Measurements from ENCODE around the gene GALNT9.
"Not testable (repeated sequence)": the region's sequence is repeated elsewhere in the genome, so short reads cannot be mapped to it uniquely, and the experiment has no call there.

The GALNT9 gene

DNA sequence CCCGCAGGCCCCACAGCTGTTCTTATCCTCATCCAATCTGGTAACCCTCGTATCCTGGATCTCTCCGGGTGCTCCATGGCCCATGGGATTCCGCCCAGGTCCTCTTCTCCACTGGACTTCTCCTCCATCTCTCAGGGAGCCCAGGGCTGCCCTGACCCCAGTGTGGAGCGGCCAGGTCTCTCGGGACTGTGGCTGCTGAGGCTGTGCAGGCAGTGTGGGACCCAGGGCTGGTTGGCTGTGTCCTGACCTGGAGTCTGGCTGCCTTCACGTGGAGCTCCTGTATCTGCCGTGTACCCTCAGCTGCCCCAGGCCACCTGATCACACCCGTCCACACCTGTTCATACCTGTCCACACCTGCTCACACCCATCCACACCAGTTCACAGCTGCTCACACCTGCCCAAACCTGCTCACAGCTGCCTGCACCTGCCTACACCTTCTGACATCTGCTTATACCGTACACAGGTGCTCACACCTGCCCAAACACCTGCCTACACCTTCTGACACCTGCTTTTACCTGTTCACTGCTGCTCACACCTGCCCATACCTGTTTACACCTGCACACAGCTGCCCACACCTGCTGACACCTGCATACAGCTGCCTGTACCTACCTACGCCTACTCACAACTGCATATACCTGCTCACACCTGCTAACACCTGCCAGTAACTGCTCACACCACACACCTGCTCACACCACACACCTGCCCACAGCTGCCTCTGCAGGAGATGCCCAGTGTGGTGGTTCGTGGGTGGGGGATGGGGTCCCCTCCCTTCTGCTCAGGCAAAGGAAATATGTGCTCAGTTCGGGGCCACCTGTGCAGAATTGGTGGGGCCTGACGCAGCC lies 92.2 kb downstream of the GALNT9 start:
- DNase-seq (ENCODE audit: low read depth, low spot score): no peak

DNA sequence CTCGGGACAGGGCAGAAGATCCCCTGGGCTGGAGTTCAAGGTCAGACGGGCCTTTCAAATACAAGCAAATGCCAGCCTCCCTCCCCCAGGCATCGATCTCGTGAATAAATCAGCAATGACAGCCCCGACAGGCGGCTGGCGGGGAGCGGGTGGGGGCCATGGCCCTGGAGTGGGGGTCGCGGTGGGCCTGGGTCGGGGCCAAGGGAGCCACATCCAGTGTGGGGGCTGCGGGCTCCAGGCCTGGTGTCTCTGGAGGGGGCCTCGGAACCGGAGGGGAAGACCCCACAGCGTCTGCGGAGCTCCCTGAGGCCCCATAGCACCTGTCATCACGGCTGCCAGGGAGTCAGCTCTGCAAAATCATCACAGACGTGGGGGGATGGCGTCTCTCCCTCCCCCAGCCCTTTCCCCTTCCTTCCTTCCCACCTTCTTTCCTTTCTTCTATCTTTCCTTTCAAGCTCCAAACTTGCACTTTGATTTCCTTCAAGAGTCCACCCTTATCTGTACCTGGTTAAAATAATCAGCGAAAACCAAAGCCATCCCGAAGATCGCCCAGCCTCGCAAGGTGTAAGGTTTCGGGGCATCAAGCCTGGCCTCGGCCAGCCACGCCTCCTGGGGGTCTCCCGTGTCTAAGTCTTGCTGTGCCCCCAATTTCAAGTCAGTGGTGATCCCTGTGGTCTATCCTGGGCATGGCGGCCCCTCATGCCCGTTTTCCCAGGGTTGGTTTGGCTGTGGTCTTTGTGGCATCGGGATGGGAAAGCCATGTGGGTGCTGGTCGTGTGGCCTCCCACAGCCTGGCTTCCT lies 93.1 kb downstream of the GALNT9 start:
- no peak for DNase-seq (ENCODE audit: low read depth, low spot score)

DNA sequence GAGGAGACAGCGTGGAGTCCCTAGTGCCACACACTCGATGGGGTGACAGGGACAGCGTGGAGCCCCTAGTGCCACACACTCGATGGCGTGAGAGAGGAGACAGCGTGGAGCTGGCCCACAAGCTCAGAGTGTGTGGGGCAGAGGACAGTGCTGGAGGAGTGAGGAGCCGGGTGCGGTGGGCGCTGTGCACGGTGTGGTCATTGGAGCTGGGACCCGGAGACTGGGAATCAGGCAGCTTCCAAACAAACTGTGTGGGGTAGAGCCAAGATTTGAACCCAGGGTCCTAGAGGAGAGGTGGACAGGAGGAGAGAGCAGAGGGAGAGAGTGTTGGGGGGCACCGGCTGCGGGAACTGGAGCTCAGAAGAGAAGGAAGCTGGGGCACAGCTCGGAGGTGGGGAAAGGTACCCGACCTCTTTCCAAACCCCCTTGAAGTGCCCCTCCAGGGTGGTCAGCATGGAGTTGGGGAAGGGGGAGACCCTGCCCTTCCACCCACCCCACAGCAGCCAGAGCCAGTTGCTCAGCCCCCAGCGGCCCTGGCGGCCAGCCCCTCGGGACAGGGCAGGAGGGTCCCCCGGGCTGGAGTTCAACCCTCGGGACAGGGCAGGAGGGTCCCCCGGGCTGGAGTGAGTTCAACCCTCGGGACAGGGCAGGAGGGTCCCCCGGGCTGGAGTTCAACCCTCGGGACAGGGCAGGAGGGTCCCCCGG lies 94.1 kb downstream of the GALNT9 start:
- DNase-seq (ENCODE audit: low read depth, low spot score): no peak

DNA sequence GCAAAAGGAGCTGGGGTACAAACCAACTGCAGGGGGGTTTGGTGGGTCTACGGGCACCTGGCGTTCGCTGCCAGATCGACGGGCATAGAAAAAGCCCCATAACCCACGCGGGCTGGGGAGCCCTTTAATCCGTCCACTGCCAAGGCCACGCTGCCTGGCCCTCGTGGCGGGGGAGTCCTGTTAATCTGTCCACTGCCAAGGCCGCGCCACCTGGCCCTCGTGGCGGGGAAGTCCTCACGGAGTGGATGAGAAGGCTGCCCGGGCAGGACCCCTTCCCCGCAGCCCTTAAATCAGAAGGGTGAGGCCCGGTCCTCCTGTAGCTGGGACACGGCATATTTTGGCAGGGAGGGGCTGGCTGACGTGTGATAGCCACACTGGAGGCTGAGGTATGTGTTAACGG lies 99.0 kb downstream of the GALNT9 start:
- DNase-seq (ENCODE audit: low read depth, low spot score): no peak

DNA sequence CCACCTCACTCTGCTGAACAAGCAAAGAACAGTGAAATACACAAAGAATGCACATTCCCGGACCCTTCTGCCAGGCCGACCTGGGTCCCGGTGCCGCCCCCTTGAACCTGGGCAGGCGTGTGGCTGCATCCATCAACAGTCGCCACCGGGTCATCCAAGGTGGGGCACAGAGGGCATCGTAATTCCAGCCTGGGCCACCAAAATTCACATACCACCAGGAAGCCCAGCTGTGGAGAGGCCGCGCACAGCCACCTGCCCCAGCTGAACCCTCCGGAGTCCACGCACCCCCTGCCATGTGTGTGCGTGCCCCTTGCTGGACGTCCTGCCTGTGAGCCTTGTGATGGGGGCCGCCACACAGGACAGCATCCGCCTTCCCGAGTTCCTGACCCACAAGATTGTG lies 99.5 kb downstream of the GALNT9 start:
- DNase-seq (ENCODE audit: low read depth, low spot score): no peak

DNA sequence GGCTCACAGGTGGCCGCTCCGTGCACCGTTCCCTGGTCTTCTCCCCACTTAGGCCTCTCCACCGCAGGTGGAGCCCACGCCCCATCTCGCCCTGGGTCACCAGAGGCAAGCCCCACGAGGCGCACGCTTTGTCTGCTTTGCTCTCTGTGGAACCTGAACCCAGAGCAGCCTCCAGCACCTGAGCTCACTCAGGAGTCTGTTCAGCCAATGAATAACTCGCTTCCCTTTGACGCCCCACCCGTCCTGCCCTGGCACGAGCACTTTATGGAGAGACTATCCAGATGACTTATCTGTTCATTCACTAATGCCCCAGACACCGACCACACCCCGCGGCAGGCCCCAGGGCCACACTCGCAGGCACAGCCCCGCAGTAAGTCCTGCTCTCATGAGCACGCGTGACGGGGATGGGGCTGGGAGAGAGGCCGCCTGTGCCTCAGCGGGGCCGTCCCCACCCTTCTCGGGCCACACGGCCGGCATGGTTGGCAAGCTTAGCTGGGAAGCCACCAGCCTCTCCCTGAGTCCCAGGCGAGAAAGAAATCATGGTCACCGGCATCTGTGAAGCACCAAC lies 100.1 kb downstream of the GALNT9 start:
- no peak for DNase-seq (ENCODE audit: low read depth, low spot score)

DNA sequence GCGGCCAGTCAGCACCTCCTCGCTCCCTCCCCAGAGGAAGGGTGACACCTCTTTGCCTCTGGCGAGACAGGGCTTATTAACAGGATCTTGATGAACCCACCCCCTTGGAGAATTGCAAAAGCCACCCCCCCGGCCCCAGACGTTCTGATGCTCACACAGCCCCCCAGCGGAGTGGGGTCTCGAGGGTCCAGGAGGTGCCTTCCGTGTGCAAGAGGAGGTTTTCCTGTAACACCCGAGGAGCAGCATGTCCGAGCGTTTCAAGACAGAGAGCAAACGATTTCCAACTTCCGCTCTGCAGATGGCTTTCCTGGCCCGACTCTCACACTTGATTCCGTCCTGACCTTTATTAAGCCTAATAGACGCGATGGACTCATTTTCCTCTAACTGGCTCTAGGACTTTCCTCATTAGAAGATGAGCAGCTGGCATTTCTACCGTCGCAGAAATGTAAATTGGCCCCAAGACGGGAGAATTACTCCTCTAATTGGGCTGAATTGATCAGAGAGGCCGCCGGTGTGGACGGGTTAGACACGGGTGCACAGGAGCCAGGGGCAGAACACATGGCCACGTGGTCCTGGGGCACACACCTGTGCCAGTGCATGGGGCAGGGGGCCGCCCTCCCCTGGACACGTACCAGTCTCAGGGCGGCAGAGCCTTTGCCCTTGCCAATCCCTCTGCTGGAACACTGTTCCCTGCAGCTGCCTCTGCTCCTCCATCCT lies 100.8 kb downstream of the GALNT9 start:
- no peak for DNase-seq (ENCODE audit: low read depth, low spot score)

DNA sequence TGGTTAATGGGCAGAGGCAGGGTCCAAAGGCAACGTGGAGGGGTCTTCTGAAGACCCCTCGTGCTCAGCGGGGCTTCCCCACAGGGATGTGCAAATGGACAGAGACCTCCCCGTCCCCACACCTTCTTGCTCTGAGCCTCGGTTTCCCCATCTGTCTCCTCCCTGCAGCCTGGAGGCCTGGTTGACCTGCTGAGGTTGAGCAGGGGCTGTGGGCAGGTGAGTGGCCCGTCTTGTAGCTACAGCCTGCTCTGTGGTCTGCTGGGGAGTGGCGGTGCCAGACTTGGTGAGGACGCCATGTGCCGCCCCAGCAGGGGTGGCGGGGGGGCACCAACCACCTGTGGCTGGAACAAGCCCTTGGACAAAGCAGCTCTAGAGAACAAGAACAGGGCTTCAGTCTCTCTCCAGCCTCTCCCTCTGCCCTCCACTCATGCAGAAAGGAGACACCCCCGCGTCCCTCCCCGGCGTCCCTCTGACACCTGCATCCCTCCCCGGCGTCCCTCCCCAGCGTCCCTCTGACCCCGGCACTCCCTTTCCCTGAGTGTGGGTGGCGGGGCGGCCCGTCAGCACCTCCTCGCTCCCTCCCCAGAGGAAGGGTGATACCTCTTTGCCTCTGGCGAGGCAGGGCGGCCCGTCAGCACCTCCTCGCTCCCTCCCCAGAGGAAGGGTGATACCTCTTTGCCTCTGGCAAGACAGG lies 101.5 kb downstream of the GALNT9 start:
- DNase-seq (ENCODE audit: low read depth, low spot score): no peak

DNA sequence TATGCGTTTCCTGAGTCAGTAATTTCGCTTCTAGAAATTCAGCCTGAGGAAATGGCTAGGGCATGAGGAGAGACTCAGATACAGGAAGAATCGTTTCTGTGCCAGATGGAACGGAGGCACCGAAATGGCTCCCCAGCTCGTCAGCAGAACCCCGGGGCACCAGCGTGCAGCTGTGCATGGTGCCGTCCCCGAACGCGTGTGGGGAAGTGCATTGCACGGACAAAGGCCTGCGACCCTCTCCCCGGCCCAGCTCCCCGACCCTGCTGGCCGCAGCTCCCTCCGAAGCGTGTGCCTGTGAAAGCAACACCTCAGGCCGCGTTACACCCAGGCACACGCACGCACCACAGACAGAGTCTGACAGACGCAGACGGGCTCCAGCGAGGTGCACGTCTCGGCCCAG lies 102.3 kb downstream of the GALNT9 start:
- no peak for DNase-seq (ENCODE audit: low read depth, low spot score)

DNA sequence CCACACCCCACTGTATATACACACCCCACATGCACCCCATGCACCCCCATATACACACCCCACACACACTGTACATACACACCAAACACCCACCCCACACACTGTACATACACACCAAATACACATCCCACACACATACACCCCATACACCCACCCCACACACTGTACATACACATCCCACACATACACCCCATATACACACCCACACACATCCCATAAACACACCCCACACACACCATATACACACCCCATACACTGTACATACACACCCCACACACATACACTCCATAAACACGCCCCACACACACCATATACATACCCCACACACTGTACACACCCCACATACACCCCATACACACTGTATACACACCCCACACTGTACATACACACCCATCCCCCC lies 102.8 kb downstream of the GALNT9 start:
- DNase-seq (ENCODE audit: low read depth, low spot score): no peak

DNA sequence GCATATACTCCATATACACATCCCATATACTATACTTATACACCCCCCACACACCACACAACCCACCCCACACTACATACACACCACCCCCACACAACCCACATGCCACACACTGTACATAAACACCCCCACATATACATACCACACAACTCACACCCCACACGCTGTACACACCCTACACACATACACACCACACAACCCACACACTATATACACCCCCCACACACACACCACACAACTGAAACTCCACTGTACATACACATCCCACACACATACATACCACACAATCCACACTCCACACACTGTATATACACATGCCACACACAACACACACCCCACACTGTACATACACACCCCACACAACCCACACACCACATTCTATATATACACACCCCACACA lies 104.2 kb downstream of the GALNT9 start:
- DNase-seq (ENCODE audit: low read depth, low spot score): no peak

DNA sequence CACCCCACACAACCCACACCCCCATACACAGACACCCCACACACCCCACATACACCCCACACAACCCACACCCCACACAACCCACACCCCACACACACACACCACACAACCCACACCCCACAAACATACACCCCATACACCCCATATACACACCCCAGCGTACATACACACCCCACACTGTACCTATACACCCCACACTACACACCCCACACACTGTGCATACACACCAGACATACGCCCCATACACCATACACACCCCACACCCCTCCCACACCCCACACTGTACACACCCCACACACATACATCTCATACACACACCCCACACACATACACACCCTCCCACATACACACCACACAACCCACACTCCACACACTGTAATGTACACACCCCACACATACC lies 104.9 kb downstream of the GALNT9 start:
- DNase-seq (ENCODE audit: low read depth, low spot score): no peak

DNA sequence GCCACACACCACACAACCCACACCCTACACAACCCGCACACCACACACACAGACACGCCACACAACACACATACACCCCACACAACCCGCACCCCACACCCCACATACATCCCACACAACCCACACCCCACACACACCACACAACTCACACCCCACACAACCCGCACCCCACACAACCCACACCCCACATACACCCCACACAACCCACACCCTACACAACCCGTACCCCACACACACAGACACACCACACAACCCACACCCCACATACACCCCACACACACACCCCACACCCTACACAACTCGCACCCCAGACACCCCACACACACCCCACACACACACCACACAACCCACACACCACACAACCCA lies 106.6 kb downstream of the GALNT9 start:
- no peak for DNase-seq (ENCODE audit: low read depth, low spot score)

DNA sequence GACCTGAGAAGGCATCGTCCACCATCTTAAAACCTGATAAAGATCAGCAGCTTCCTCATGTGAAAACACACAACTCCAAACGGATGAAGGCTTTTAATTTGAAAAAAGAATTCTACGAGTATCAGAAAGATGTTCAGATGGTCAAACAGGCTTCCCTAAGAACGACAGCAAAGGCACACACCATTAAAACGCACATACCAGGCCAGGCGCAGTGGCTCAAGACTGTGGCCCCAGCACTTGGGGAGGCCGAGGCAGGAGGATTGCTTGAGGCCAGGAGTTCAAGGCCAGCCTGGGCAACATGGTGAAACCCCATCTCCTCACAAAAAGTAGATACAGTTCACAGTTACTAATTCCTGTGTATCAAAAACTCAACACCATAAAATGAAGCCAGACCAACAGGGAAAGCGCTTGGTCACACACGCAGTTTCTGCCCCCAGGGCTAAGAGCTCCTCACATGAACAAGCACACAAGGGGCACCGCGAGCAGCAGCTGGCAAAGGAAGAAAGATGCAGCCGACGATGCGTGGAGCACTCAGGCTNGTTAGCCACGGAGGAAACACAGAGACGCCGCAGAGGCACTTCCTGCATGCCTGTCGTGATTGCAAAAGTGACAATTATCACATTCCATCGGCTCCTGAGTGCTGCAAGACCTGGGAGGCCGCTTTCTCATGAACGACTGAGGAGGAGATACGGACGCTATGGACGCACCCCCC lies 107.1 kb downstream of the GALNT9 start:
- no peak for DNase-seq (ENCODE audit: low read depth, low spot score)

DNA sequence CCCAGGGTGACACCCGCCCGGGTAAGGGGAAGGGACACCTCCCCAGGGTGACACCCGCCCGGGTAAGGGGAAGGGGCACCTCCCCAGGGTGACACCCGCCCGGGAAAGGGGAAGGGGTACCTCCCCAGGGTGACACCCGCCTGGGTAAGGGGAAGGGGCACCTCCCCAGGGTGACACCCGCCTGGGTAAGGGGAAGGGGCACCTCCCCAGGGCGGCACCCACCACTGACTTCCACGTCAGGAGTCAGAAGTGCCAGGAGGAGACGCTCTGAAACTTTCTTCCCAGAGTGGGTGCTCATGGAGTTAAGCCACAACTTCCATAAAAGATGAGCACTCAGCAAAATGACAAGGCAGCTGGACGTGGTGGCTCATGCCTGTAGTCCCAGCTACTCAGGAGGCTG lies 109.6 kb downstream of the GALNT9 start:
- not testable (repeated sequence) for DNase-seq (ENCODE audit: low read depth, low spot score)

DNA sequence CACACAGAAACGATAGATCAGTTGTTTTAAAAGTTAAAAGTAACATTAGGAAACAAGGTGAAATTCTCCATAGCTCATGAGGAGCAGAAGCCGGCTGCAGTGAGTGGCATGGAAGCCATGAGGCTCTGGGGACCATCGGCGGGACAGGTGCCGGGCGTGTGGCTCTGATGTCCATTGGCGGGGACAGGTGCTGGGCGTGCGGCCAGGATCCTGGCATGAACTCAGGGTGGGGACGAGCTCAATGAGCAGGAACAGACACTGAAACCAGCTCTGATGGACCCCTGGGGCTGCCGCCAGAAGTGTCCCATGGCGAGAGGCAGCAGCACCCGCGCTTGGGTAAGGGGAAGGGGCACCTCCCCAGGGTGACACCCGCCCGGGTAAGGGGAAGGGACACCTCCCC lies 110.1 kb downstream of the GALNT9 start:
- no peak for DNase-seq (ENCODE audit: low read depth, low spot score)

DNA sequence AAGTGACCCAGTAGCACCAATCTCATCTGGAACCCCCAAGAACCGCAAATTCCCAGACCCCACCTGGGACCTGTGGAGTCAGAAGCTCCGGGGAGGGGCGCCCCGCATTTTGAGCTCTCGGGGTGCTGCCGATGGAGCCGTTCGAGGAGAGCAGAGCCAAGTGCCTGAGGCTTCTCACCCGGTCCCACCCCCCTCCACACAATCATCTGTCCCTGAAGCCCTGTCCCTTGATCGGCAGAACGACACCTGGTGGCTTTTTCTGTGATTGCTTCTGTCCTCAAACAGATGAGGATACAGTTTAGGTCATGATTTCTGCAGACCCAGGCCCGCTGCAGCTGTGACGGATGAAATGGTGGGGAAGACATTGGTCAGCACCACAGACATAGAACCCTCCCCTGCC lies 110.5 kb downstream of the GALNT9 start:
- no peak for DNase-seq (ENCODE audit: low read depth, low spot score)

DNA sequence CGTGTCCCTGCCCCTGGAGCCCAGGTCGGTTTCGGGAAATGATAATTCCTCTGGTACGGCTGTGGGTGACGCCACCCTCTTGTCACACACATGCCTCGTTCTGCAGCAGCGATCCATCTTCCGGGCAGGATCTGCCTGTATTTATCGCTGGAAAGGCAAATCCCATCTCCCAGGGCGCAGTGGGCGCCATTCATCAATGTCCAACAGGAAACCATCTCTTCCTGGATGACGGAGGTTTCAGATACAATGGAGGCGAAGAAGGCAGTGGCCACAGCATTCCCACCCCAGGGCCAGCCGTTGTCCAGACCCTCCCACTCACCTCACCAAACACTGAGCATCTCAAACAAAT lies 110.9 kb downstream of the GALNT9 start:
- no peak for DNase-seq (ENCODE audit: low read depth, low spot score)

DNA sequence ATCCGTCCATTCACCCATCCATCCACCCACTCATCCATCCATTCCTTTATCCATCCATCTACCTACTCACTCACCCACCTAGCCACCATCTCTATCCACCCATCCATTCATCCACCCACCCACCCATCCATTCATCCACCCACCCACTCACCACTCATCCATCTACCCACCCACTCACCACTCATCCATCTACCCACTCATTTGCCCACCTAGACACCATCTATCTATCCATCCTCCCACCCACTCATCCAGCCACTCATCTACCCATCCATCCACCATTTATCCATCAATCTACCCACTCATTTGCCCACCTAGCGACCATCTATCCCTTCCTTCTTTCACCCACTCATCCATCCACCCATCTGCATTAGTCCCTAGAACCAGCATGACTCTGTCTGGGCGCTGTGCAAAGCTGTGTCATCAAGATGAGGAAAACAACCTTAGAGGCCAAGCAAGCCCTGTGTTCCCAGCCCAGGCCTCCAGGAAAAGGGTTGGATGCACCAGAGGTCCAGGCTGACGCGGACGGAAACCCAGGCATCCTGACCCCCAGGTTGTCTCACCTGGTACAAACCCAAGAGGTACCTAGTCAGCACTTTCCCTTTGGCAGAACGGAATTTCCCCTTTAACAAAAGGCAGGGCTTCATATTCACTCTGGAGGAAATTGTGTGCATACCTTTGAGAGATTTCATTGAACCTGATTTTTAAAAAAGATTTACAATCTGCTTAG lies 111.4 kb downstream of the GALNT9 start:
- no peak for DNase-seq (ENCODE audit: low read depth, low spot score)

DNA sequence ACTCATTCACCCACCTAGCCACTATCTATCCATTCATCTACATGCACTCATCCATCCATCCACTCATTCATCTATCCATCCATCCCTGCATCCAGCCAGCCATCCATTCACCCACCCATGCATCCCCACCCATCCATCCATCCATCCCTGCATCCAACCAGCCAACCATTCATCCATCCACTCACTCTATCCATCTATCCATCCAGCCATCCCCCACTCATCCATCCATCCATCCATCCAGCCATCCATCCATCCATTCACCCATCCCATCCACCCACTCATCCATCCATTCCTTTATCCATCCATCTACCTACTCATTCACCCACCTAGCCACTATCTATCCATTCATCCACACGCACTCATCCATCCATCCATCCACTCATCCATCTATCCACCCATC lies 112.0 kb downstream of the GALNT9 start:
- DNase-seq (ENCODE audit: low read depth, low spot score): no peak
